Fibroblast of the conjunctiva (primary cell): Measurements from ENCODE around the gene SORT1.
"Not testable (repeated sequence)": the region's sequence is repeated elsewhere in the genome, so short reads cannot be mapped to it uniquely, and the experiment has no call there.

Experiments
- DNase-seq: peaks from one replicate; pipeline ENCODE4 v3.0.0-alpha.2; 2010; ENCODE audit warnings: low read depth

SORT1 gene

GRCh38 chr1:109396871-109397580 lies 692 bp downstream of the SORT1 start:
- DNase-seq, result no peak

- DNase-seq, result no peak
Observed at GRCh38 chr1:109396513-109396839, 1.2 kb downstream of the SORT1 start.

GRCh38 chr1:109395602-109396512 lies 1.9 kb downstream of the SORT1 start:
- DNase-seq, result no peak

GRCh38 chr1:109395282-109395599 lies 2.5 kb downstream of the SORT1 start:
- DNase-seq, result not testable (repeated sequence)

- no peak for DNase-seq
Observed at GRCh38 chr1:109394591-109395281, 3.0 kb downstream of the SORT1 start.

- DNase-seq, result no peak
Observed at GRCh38 chr1:109393617-109394233, 4.0 kb downstream of the SORT1 start.

GRCh38 chr1:109392788-109393616 lies 4.7 kb downstream of the SORT1 start:
- no peak for DNase-seq

- DNase-seq, result no peak
Observed at GRCh38 chr1:109392037-109392787, 5.5 kb downstream of the SORT1 start.

GRCh38 chr1:109391626-109392025 lies 6.1 kb downstream of the SORT1 start:
- no peak for DNase-seq

- DNase-seq, result no peak
Observed at GRCh38 chr1:109391157-109391556, 6.6 kb downstream of the SORT1 start.

- DNase-seq, result no peak
Observed at GRCh38 chr1:109389638-109390341, 7.9 kb downstream of the SORT1 start.

- DNase-seq, result no peak
Observed at GRCh38 chr1:109388884-109389637, 8.7 kb downstream of the SORT1 start.

GRCh38 chr1:109388208-109388711 lies 9.5 kb downstream of the SORT1 start:
- DNase-seq, result no peak

GRCh38 chr1:109386054-109386717 lies 11.5 kb downstream of the SORT1 start:
- no peak for DNase-seq

GRCh38 chr1:109385417-109385816 lies 12.3 kb downstream of the SORT1 start:
- DNase-seq, result peak; percentile 57

- DNase-seq, result no peak
Observed at GRCh38 chr1:109383854-109384253, 13.9 kb downstream of the SORT1 start.

- no peak for DNase-seq
Observed at GRCh38 chr1:109383087-109383779, 14.5 kb downstream of the SORT1 start.

- no peak for DNase-seq
Observed at GRCh38 chr1:109381573-109381972, 16.1 kb downstream of the SORT1 start.
